ENCODE measurements around the gene RASA2. TPM values are rescaled to one million over a fixed set of nuclear protein-coding genes. Genes with fewer than 3 reads are reported as not detected.
"Not testable (repeated sequence)": the region's sequence is repeated elsewhere in the genome, so short reads cannot be mapped to it uniquely, and the experiment has no call there.

The RASA2 gene
- total RNA-seq, 2 donors from 2014 or later, result 7.8 to 13.5 TPM

GRCh38 chr3:141623691-141624090 lies 136.9 kb downstream of the RASA2 start:
- no peaks in the 10 kb centered on the region for H3K36me3 ChIP-seq
- 74% methylated on average over 5 of the region's 5 CpGs for WGBS
- no peaks in the 10 kb centered on the region for H3K9me3 ChIP-seq
- no peaks in the 10 kb centered on the region for H3K4me1 ChIP-seq (replicated peaks)
- H3K4me3 ChIP-seq, result no peak overlapping the region
- no peak for TF ChIP-seq POLR2A (IDR thresholded peaks at IDR 0.05)
- no peak for TF ChIP-seq POLR2AphosphoS5 (IDR thresholded peaks at IDR 0.05)
- TF ChIP-seq CTCF (IDR thresholded peaks at IDR 0.05), result no peak
- intact Hi-C loops (cut with DNase I), result no loop called here
- H3K27me3 ChIP-seq (replicated peaks; ENCODE audit: insufficient read depth), result no peaks in the 10 kb centered on the region
- no peak for DNase-seq (ENCODE audit: low spot score)
- H3K27ac ChIP-seq, result no peak overlapping the region

GRCh38 chr3:141625506-141625905 lies 138.7 kb downstream of the RASA2 start:
- H3K27me3 ChIP-seq (replicated peaks; ENCODE audit: insufficient read depth), result no peaks in the 10 kb centered on the region
- no peaks in the 10 kb centered on the region for H3K9me3 ChIP-seq
- H3K4me1 ChIP-seq (replicated peaks), result no peaks in the 10 kb centered on the region
- H3K27ac ChIP-seq, result no peak overlapping the region
- intact Hi-C loops (cut with DNase I), result no loop called here
- 80% methylated on average over 4 of the region's 5 CpGs for WGBS
- TF ChIP-seq POLR2AphosphoS5 (IDR thresholded peaks at IDR 0.05), result no peak
- TF ChIP-seq CTCF (IDR thresholded peaks at IDR 0.05), result no peak
- TF ChIP-seq POLR2A (IDR thresholded peaks at IDR 0.05), result no peak
- no peak overlapping the region for H3K4me3 ChIP-seq
- DNase-seq (ENCODE audit: low spot score), result no peak
- no peaks in the 10 kb centered on the region for H3K36me3 ChIP-seq

GRCh38 chr3:141628334-141628733 lies 141.5 kb downstream of the RASA2 start:
- H3K27me3 ChIP-seq (replicated peaks; ENCODE audit: insufficient read depth); DNase-seq (ENCODE audit: low spot score); H3K27ac ChIP-seq; H3K36me3 ChIP-seq; H3K9me3 ChIP-seq; H3K4me1 ChIP-seq (replicated peaks); H3K4me3 ChIP-seq; intact Hi-C loops (cut with DNase I): not testable (repeated sequence)
- WGBS, result 87% methylated on average over 6 of the region's 6 CpGs

GRCh38 chr3:141628868-141629441 lies 142.1 kb downstream of the RASA2 start:
- H3K27me3 ChIP-seq (replicated peaks; ENCODE audit: insufficient read depth); H3K27ac ChIP-seq; H3K4me3 ChIP-seq; H3K9me3 ChIP-seq; DNase-seq (ENCODE audit: low spot score); intact Hi-C loops (cut with DNase I); H3K36me3 ChIP-seq; H3K4me1 ChIP-seq (replicated peaks): not testable (repeated sequence)
- 84% methylated on average over 7 of the region's 7 CpGs for WGBS

GRCh38 chr3:141629976-141630375 lies 143.1 kb downstream of the RASA2 start:
- DNase-seq (ENCODE audit: low spot score), result no peak
- Histone ChIP-seq H3K36me3 (no peaks in the 10 kb centered on the region), H3K4me3 (no peak overlapping the region), H3K27ac (no peak overlapping the region), H3K4me1 (replicated peaks) (no peaks in the 10 kb centered on the region), H3K9me3 (no peaks in the 10 kb centered on the region), H3K27me3 (replicated peaks; ENCODE audit: insufficient read depth) (no peaks in the 10 kb centered on the region)
- intact Hi-C loops (cut with DNase I), result no loop called here
- 30% methylated on average over 9 of the region's 9 CpGs for WGBS
- TF ChIP-seq POLR2AphosphoS5 (IDR thresholded peaks at IDR 0.05) (no peak), CTCF (IDR thresholded peaks at IDR 0.05) (no peak), POLR2A (IDR thresholded peaks at IDR 0.05) (no peak)

- no peak overlapping the region for H3K4me3 ChIP-seq
- H3K27ac ChIP-seq, result no peak overlapping the region
- H3K9me3 ChIP-seq, result no peaks in the 10 kb centered on the region
- TF ChIP-seq CTCF (IDR thresholded peaks at IDR 0.05) (no peak), POLR2AphosphoS5 (IDR thresholded peaks at IDR 0.05) (no peak), POLR2A (IDR thresholded peaks at IDR 0.05) (no peak)
- DNase-seq (ENCODE audit: low spot score), result no peak
- WGBS, result 82% methylated on average over 4 of the region's 4 CpGs
- H3K36me3 ChIP-seq, result no peaks in the 10 kb centered on the region
- no peaks in the 10 kb centered on the region for H3K27me3 ChIP-seq (replicated peaks; ENCODE audit: insufficient read depth)
- H3K4me1 ChIP-seq (replicated peaks), result no peaks in the 10 kb centered on the region
- intact Hi-C loops (cut with DNase I), result no loop called here
Observed at GRCh38 chr3:141632779-141633374, 146.1 kb downstream of the RASA2 start.

All from prostate gland (tissue), 2 donors.